Fibroblast of lung (primary cell): ENCODE measurements around the gene ITPR1. TPM values are rescaled to one million over a fixed set of nuclear protein-coding genes. Genes with fewer than 3 reads are reported as not detected.

Experiments used
- DNase-seq, 2 donors: peaks; one replicate each; pipeline versions ENCODE4 v3.0.0 to v3.0.0-alpha.2; 2010; ENCODE audit warnings: low read depth in 2 of 2
- H2AFZ ChIP-seq: 2 replicates; pipeline ENCODE4 v1.5.1; 2012; ENCODE audit warnings: low read length, control low read depth, inconsistent platforms
- H3K27ac ChIP-seq: 2 replicates; pipeline ENCODE4 v1.5.1; 2011; ENCODE audit warnings: low read length, control low read depth; ENCODE audit not compliant: insufficient read depth
- H3K27me3 ChIP-seq: 2 replicates; pipeline ENCODE4 v1.5.1; 2011; ENCODE audit warnings: mild to moderate bottlenecking, low read length; ENCODE audit not compliant: control insufficient read depth, insufficient read depth
- H3K36me3 ChIP-seq: 2 replicates; pipeline ENCODE4 v1.5.1; 2011; ENCODE audit warnings: low read length; ENCODE audit not compliant: control insufficient read depth, insufficient read depth
- H3K4me1 ChIP-seq: 2 replicates; pipeline ENCODE4 v1.5.1; 2011; ENCODE audit warnings: low read length; ENCODE audit not compliant: control insufficient read depth, insufficient read depth; ENCODE audit errors: extremely low read depth
- H3K4me2 ChIP-seq: 2 replicates; pipeline ENCODE4 v1.5.1; 2011; ENCODE audit warnings: low read length, control low read depth; ENCODE audit not compliant: insufficient read depth; ENCODE audit errors: extremely low read depth
- H3K4me3 ChIP-seq, 4 experiments: fragments of 200-600 bp in 1 of 4; sonication (generic) in 1 of 4; replicated peaks in 1 of 4; 2 replicates each; pipeline ENCODE4 v1.5.1; 2011 to 2016; ENCODE audit warnings: low read length in 4 of 4, low read depth in 3 of 4, mild to moderate bottlenecking in 3 of 4, control low read depth in 2 of 4, inconsistent platforms in 1 of 4, mixed read lengths in 1 of 4; ENCODE audit not compliant: insufficient read depth in 1 of 4; ENCODE audit errors: control extremely low read depth in 1 of 4
- H3K79me2 ChIP-seq: 2 replicates; pipeline ENCODE4 v1.5.1; 2012; ENCODE audit warnings: mild to moderate bottlenecking, low read length, inconsistent platforms; ENCODE audit not compliant: control insufficient read depth, insufficient read depth
- H3K9ac ChIP-seq: 2 replicates; pipeline ENCODE4 v1.5.1; 2011; ENCODE audit warnings: mild to moderate bottlenecking, low read length, control low read depth; ENCODE audit not compliant: insufficient read depth
- H3K9me3 ChIP-seq: 2 replicates; pipeline ENCODE4 v1.5.1; 2012; ENCODE audit warnings: low read depth, low read length; ENCODE audit not compliant: control insufficient read depth, insufficient read depth
- H4K20me1 ChIP-seq: 2 replicates; pipeline ENCODE4 v1.5.1; 2011; ENCODE audit warnings: low read length; ENCODE audit not compliant: control insufficient read depth, insufficient read depth; ENCODE audit errors: extremely low read depth
- EZH2 ChIP-seq: IDR thresholded peaks from 2 replicates; pipeline ENCODE4 v1.5.1; 2012; ENCODE audit warnings: low read length, control low read depth, mild to moderate bottlenecking; ENCODE audit errors: missing control alignments
- polyA plus RNA-seq, 2 donors: library from polyadenylated mRNA; depleted of rRNA in 1 of 2; stranded (reverse) in 1 of 2; unstranded in 1 of 2; fragments of >200 nt; gene quantifications; 2 replicates each; pipeline ENCODE4 v1.2.1, GENCODE V29; 2011 to 2012; ENCODE audit warnings: missing spikeins in 1 of 2
- total RNA-seq: library from RNA; depleted of rRNA; stranded (reverse); fragments of >200 nt; gene quantifications from 2 replicates; pipeline ENCODE4 v1.2.1, GENCODE V29; 2014
- TF ChIP-seq, protein P1 (sequence below), 2 donors: IDR thresholded peaks in 1 of 2; conservative IDR thresholded peaks in 1 of 2; 1 replicate in 1 of 2; 2 replicates in 1 of 2; pipeline ENCODE4 v1.5.1; 2011 to 2012; ENCODE audit warnings: low read length in 2 of 2, control low read depth in 1 of 2, inconsistent platforms in 1 of 2, low read depth in 1 of 2, mild to moderate bottlenecking in 1 of 2

ITPR1 gene
- total and polyA plus RNA-seq, 2 donors (not counting 1 experiment from before 2014, with no cell fraction given) = 19.2 to 87.0 TPM

DNA sequence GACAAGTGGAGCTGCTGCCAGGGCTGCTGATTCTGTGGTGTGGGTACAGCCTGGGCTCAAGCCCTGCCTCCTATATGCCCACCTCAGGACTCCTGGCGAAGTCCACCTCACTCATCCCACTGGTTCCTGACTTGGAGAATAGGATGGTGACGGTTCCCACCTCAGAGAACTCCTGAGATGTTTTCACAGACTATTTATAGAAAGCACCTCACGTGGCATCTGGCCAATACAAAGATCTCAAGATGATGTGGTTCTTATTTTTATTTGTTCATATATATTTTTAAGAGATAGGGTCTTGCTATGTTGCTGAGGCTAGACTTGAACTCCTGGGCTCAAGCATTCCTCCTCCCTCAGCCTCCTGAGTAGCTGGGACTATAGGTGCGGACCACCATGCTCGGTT is 249.2 kb downstream of the ITPR1 start:
- no peak overlapping the region for H3K4me2 ChIP-seq
- H3K9ac ChIP-seq = no peak overlapping the region

DNA sequence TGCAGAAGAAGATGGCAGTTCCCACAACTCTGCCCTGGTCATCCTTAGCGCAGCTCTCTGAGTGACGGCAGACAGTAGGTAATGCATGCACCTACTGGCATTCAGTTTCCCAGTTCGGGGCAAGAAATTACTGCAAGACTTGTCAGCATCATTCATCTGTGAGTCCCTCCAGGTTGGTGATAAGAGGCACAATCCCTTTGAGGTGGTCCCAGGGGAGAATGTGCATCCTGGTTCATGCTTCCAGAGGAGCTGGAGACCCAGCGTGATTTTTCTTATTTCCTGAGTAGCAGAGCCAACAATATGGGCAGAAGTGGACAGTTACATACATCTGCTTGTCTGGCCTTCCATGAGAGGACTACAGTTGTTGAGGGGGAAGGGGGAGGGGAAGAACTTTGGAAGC is 250.2 kb downstream of the ITPR1 start:
- H3K4me1 ChIP-seq = peaks cover 4% of the 10 kb centered on the region
- no peaks in the 10 kb centered on the region for H3K27me3 ChIP-seq
- H3K9ac ChIP-seq = no peak overlapping the region
- no peaks in the 10 kb centered on the region for H3K36me3 ChIP-seq
- H3K9me3 ChIP-seq = no peaks in the 10 kb centered on the region
- no peaks in the 10 kb centered on the region for H4K20me1 ChIP-seq
- no peak overlapping the region for H3K4me2 ChIP-seq
- TF ChIP-seq EZH2 = no peak
- TF ChIP-seq, protein P1, sequence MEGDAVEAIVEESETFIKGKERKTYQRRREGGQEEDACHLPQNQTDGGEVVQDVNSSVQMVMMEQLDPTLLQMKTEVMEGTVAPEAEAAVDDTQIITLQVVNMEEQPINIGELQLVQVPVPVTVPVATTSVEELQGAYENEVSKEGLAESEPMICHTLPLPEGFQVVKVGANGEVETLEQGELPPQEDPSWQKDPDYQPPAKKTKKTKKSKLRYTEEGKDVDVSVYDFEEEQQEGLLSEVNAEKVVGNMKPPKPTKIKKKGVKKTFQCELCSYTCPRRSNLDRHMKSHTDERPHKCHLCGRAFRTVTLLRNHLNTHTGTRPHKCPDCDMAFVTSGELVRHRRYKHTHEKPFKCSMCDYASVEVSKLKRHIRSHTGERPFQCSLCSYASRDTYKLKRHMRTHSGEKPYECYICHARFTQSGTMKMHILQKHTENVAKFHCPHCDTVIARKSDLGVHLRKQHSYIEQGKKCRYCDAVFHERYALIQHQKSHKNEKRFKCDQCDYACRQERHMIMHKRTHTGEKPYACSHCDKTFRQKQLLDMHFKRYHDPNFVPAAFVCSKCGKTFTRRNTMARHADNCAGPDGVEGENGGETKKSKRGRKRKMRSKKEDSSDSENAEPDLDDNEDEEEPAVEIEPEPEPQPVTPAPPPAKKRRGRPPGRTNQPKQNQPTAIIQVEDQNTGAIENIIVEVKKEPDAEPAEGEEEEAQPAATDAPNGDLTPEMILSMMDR (conservative IDR thresholded peaks at IDR 0.05 in 1 of 2, IDR thresholded peaks at IDR 0.05 in 1 of 2; ENCODE audit: low read depth in 1 of 2, low read length in 2 of 2) = no peak
- H3K27ac ChIP-seq = no peak overlapping the region
- H3K79me2 ChIP-seq = no peaks in the 10 kb centered on the region
- no peak overlapping the region for H2AFZ ChIP-seq
- H3K4me3 ChIP-seq = no peak overlapping the region
- DNase-seq = no peak

More for the DNA sequence above, 249.2 kb downstream of the ITPR1 start:
- Histone ChIP-seq H3K27ac (no peak overlapping the region), H3K36me3 (no peaks in the 10 kb centered on the region), H3K4me3 (no peak overlapping the region), H3K4me1 (peaks cover 4% of the 10 kb centered on the region), H4K20me1 (no peaks in the 10 kb centered on the region), H2AFZ (no peak overlapping the region), H3K27me3 (no peaks in the 10 kb centered on the region), H3K9me3 (no peaks in the 10 kb centered on the region), H3K79me2 (no peaks in the 10 kb centered on the region)
- TF ChIP-seq, protein P1 (conservative IDR thresholded peaks at IDR 0.05 in 1 of 2, IDR thresholded peaks at IDR 0.05 in 1 of 2; ENCODE audit: low read depth in 1 of 2, low read length in 2 of 2) = no peak
- TF ChIP-seq EZH2 = no peak
- peak in 1 of 2 donors; percentile 48 for DNase-seq

DNA sequence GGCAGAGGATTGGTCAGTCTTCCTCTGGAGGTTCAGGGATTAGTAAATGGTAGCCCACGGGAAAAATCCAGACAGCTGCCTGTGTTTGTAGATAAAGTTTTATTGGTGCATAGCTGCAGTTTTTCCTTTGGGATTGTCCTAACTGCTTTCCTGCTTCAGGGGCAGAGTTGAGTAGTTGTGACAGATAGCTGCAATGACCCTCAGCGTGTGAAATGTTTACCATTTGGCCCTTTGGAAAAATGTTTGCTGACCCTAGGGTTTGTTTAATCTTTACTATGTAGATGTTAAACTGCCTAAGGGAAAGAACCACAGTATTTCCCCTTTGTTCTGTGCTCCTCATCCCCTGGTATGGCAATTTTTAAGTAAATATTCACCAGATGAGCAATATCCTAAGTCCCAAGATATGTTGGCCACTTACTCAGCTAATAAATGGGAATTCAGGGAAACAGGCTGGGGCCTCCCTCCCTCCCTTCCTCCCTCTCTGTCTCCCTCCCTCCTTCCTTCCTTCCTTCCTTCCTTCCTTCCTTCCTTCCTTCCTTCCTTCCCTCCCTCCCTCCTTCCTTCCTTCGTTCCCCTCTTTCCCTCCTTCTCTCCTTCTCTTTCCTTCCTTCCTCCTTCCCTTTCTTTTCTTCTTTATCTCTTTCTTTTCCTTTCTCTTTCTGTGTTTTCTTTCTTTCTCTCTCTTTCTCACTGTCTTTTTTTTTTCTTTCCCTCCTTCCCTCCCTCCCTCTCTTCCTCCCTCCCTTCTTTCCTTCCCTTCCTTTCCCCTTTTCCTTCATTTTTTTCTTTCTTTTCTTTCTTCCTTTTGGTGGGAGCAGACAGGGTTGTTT is 251.5 kb downstream of the ITPR1 start:
- Histone ChIP-seq H3K4me2 (no peak overlapping the region), H3K9ac (no peak overlapping the region), H3K9me3 (no peaks in the 10 kb centered on the region), H3K36me3 (no peaks in the 10 kb centered on the region), H2AFZ (no peak overlapping the region), H3K27ac (no peak overlapping the region), H3K4me1 (peaks cover 4% of the 10 kb centered on the region), H4K20me1 (no peaks in the 10 kb centered on the region), H3K4me3 (no peak overlapping the region), H3K79me2 (no peaks in the 10 kb centered on the region), H3K27me3 (no peaks in the 10 kb centered on the region)
- DNase-seq = peak; percentile 56 to 83
- no peak for TF ChIP-seq EZH2
- TF ChIP-seq, protein P1 (conservative IDR thresholded peaks at IDR 0.05 in 1 of 2, IDR thresholded peaks at IDR 0.05 in 1 of 2; ENCODE audit: low read depth in 1 of 2, low read length in 2 of 2) = no peak
